Smooth muscle cell (in vitro differentiated cells): Measurements from ENCODE around the gene RFTN2. TPM values are rescaled to one million over a fixed set of nuclear protein-coding genes. Genes with fewer than 3 reads are reported as not detected.
"Not testable (repeated sequence)": the region's sequence is repeated elsewhere in the genome, so short reads cannot be mapped to it uniquely, and the experiment has no call there.

Source experiments
- DNase-seq: peaks from one replicate; lab custom pipeline; 2025; ENCODE audit not compliant: unreplicated experiment; lab: John Stamatoyannopoulos, UW
- H2AFZ ChIP-seq: fragments of 200-600 bp; sonication (generic); 2 replicates; pipeline ENCODE4 v1.6.0; 2016; ENCODE audit warnings: antibody characterized with exemption, low read depth, mild to moderate bottlenecking
- H3F3A ChIP-seq: fragments of 200-600 bp; sonication (generic); 2 replicates; pipeline ENCODE4 v1.6.0; 2017; ENCODE audit warnings: antibody characterized with exemption, low read depth
- H3K27ac ChIP-seq: fragments of 200-600 bp; sonication (generic); 2 replicates; pipeline ENCODE4 v1.5.1; 2016; ENCODE audit warnings: low read depth, mild to moderate bottlenecking
- H3K27me3 ChIP-seq: fragments of 200-600 bp; sonication (generic); 2 replicates; pipeline ENCODE4 v1.6.1; 2016; ENCODE audit warnings: low read depth, mild to moderate bottlenecking
- H3K36me3 ChIP-seq: fragments of 200-600 bp; sonication (generic); 2 replicates; pipeline ENCODE4 v1.5.1; 2016; ENCODE audit warnings: low read depth
- H3K4me1 ChIP-seq: fragments of 200-600 bp; sonication (generic); 2 replicates; pipeline ENCODE4 v1.5.1; 2016; ENCODE audit warnings: low read depth
- H3K4me2 ChIP-seq: fragments of 200-600 bp; sonication (generic); 2 replicates; pipeline ENCODE4 v1.6.0; 2016; ENCODE audit warnings: mild to moderate bottlenecking
- H3K4me3 ChIP-seq: fragments of 200-600 bp; sonication (generic); 2 replicates; pipeline ENCODE4 v1.5.1; 2016; ENCODE audit warnings: mild to moderate bottlenecking
- H3K79me2 ChIP-seq: fragments of 200-600 bp; sonication (generic); 2 replicates; pipeline ENCODE4 v1.6.0; 2016; ENCODE audit warnings: low read depth, mild to moderate bottlenecking
- H3K9ac ChIP-seq: fragments of 200-600 bp; sonication (generic); 2 replicates; pipeline ENCODE4 v1.6.0; 2016; ENCODE audit warnings: low read depth
- H3K9me3 ChIP-seq: fragments of 200-600 bp; sonication (generic); replicated peaks from 2 replicates; pipeline ENCODE4 v1.5.1; 2016; ENCODE audit warnings: low read depth
- H4K20me1 ChIP-seq: fragments of 200-600 bp; sonication (generic); 2 replicates; pipeline ENCODE4 v1.6.0; 2016; ENCODE audit warnings: low read depth
- WGBS: methylation state at CpG from one replicate; pipeline ENCODE4 v1.1.7; 2016; ENCODE audit warnings: low lambda C conversion rate; 5-methylcytosine and 5-hydroxymethylcytosine counted together
- polyA plus RNA-seq: library from polyadenylated mRNA; unstranded; fragments of >200 nt; fragmentation: Nextera tagmentation; extraction: Ambion mirVana; gene quantifications from 2 replicates; pipeline ENCODE4 v1.2.1, GENCODE V29; 2016
- total RNA-seq: library from RNA; depleted of rRNA; stranded (reverse); fragments of >200 nt; gene quantifications from 2 replicates; pipeline ENCODE4 v1.2.3, GENCODE V29; 2014
- TF ChIP-seq, protein P1 (sequence below): fragments of 200-600 bp; sonication (generic); IDR thresholded peaks from 2 replicates; pipeline ENCODE4 v1.5.1; 2017; ENCODE audit warnings: borderline replicate concordance, mild to moderate bottlenecking, antibody characterized with exemption; ENCODE audit not compliant: insufficient read depth, poor library complexity, severe bottlenecking

The RFTN2 gene
- total and polyA plus RNA-seq, 2 experiments from 2014 or later: 9.5 to 15.9 TPM

GRCh38 chr2:197555467-197555866 is 119.9 kb downstream of the RFTN2 start:
- Histone ChIP-seq H4K20me1 (peaks cover 4% of the 10 kb centered on the region), H3K79me2 (peaks cover 3% of the 10 kb centered on the region), H3K4me1 (no peaks in the 10 kb centered on the region), H2AFZ (no peak overlapping the region), H3K9ac (no peak overlapping the region), H3K27me3 (no peaks in the 10 kb centered on the region), H3K27ac (no peak overlapping the region), H3K4me3 (no peak overlapping the region), H3K4me2 (no peak overlapping the region), H3K9me3 (no peaks in the 10 kb centered on the region), H3F3A (no peaks in the 10 kb centered on the region), H3K36me3 (peaks cover 8% of the 10 kb centered on the region)
- TF ChIP-seq, protein P1, sequence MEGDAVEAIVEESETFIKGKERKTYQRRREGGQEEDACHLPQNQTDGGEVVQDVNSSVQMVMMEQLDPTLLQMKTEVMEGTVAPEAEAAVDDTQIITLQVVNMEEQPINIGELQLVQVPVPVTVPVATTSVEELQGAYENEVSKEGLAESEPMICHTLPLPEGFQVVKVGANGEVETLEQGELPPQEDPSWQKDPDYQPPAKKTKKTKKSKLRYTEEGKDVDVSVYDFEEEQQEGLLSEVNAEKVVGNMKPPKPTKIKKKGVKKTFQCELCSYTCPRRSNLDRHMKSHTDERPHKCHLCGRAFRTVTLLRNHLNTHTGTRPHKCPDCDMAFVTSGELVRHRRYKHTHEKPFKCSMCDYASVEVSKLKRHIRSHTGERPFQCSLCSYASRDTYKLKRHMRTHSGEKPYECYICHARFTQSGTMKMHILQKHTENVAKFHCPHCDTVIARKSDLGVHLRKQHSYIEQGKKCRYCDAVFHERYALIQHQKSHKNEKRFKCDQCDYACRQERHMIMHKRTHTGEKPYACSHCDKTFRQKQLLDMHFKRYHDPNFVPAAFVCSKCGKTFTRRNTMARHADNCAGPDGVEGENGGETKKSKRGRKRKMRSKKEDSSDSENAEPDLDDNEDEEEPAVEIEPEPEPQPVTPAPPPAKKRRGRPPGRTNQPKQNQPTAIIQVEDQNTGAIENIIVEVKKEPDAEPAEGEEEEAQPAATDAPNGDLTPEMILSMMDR: no peak
- DNase-seq: no peak

DNA sequence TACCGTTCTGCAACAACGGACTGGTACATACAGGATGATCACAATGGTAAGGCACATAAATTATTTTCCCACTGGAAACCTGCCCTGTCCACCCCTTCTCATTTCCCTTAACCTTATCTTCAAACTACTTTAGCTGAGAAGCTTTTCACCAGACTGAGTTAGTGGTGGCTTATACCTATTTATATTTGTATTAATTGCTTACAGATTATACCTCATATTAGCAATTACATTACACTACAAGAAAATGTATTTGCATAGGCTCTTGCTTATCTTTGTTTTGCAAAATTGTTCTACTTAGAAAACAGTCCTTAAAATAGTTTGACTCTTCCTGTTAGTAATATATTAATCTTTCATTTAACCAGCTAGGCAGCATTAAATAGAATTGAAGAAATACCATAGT is 124.1 kb downstream of the RFTN2 start:
- not testable (repeated sequence) for H3K27me3 ChIP-seq, H3K36me3 ChIP-seq, H2AFZ ChIP-seq, H3K27ac ChIP-seq, DNase-seq, H3F3A ChIP-seq, H3K4me2 ChIP-seq, H3K9ac ChIP-seq, H3K9me3 ChIP-seq, H3K4me3 ChIP-seq, H3K4me1 ChIP-seq
- peaks cover 16% of the 10 kb centered on the region for H3K79me2 ChIP-seq
- H4K20me1 ChIP-seq: peaks cover 24% of the 10 kb centered on the region
- WGBS: 97% methylated on average over 2 of the region's 2 CpGs

DNA sequence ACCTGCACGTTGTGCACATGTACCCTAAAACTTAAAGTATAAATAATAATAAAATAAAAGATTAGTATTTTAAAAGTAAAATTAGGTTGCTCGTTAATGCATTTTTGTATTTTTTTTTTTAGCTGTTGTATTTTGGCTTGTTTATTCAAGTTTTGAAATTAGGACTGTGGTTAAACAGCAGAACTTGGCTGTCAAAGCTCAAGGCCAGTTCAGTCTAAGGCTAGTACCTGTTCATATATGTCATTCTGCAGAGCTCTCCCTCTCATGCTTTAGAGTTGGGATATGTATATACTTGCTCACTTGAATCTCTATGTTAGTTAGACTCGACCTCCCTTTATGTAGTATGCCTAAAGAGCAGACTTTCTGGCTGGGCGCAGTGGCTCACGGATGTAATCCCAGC is 126.8 kb downstream of the RFTN2 start:
- Histone ChIP-seq H3K27ac (no peak overlapping the region), H3K9me3 (no peaks in the 10 kb centered on the region), H2AFZ (no peak overlapping the region), H4K20me1 (peaks cover 38% of the 10 kb centered on the region), H3K4me2 (no peak overlapping the region), H3K4me3 (no peak overlapping the region), H3F3A (no peaks in the 10 kb centered on the region), H3K79me2 (peaks cover 25% of the 10 kb centered on the region), H3K4me1 (no peaks in the 10 kb centered on the region), H3K36me3 (peaks cover 8% of the 10 kb centered on the region), H3K27me3 (no peaks in the 10 kb centered on the region), H3K9ac (no peak overlapping the region)
- WGBS: 96% methylated on average over 5 of the region's 5 CpGs
- DNase-seq: no peak
- TF ChIP-seq, protein P1: no peak

GRCh38 chr2:197547163-197547900 is 128.1 kb downstream of the RFTN2 start:
- Histone ChIP-seq H2AFZ (no peak overlapping the region), H3K27ac (no peak overlapping the region), H3K9ac (no peak overlapping the region), H3K4me3 (no peak overlapping the region), H3K9me3 (no peaks in the 10 kb centered on the region), H3K4me1 (no peaks in the 10 kb centered on the region), H3K27me3 (no peaks in the 10 kb centered on the region), H3F3A (no peaks in the 10 kb centered on the region), H3K79me2 (peaks cover 33% of the 10 kb centered on the region), H3K36me3 (peaks cover 18% of the 10 kb centered on the region), H4K20me1 (peaks cover 45% of the 10 kb centered on the region), H3K4me2 (no peak overlapping the region)
- DNase-seq: no peak
- 93% methylated on average over 5 of the region's 5 CpGs for WGBS
- TF ChIP-seq, protein P1: no peak
